ENCODE results near the gene RNF43.

Gene RNF43

GRCh38 chr17:58380207-58381123 lies 36.9 kb downstream of the RNF43 start:
- no peak for DNase-seq

GRCh38 chr17:58379511-58379824 lies 37.9 kb downstream of the RNF43 start:
- DNase-seq, result no peak

GRCh38 chr17:58378733-58379510 lies 38.4 kb downstream of the RNF43 start:
- peak in 1 of 2 donors; percentile 16 for DNase-seq

GRCh38 chr17:58377661-58378060 lies 39.7 kb downstream of the RNF43 start:
- DNase-seq, result no peak

- DNase-seq, result no peak
Measured at GRCh38 chr17:58377093-58377601, 40.2 kb downstream of the RNF43 start.

- DNase-seq, result no peak
Measured at GRCh38 chr17:58376472-58377000, 40.8 kb downstream of the RNF43 start.

GRCh38 chr17:58375811-58376210 lies 41.5 kb downstream of the RNF43 start:
- DNase-seq, result no peak

- DNase-seq, result no peak
Measured at GRCh38 chr17:58375256-58375655, 42.1 kb downstream of the RNF43 start.

- no peak for DNase-seq
Measured at GRCh38 chr17:58373923-58374322, 43.4 kb downstream of the RNF43 start.

- no peak for DNase-seq
Measured at GRCh38 chr17:58373003-58373402, 44.3 kb downstream of the RNF43 start.

- DNase-seq, result no peak
Measured at GRCh38 chr17:58371300-58371950, 45.9 kb downstream of the RNF43 start.

- DNase-seq, result no peak
Measured at GRCh38 chr17:58370716-58371115, 46.6 kb downstream of the RNF43 start.

GRCh38 chr17:58370309-58370708 lies 47.0 kb downstream of the RNF43 start:
- DNase-seq, result no peak

GRCh38 chr17:58369214-58370031 lies 47.9 kb downstream of the RNF43 start:
- DNase-seq, result no peak

- peak in 1 of 2 donors; percentile 23 for DNase-seq
Measured at GRCh38 chr17:58368860-58369213, 48.5 kb downstream of the RNF43 start.

All from CD4-positive, alpha-beta T cell treated with Interleukin-1 beta for 1 hour (primary cell).